ENCODE results near the gene CCDC40. TPM values are rescaled to one million over a fixed set of nuclear protein-coding genes. Genes with fewer than 3 reads are reported as not detected.

The CCDC40 gene
- total and polyA plus RNA-seq, 2 donors (not counting 1 experiment from before 2014, with no cell fraction given), result 0.63 to 3.2 TPM

GRCh38 chr17:80036715-80037477 is 454 bp downstream of the CCDC40 start:
- no peaks in the 10 kb centered on the region for H3K9me3 Mint-ChIP-seq (ENCODE audit: insufficient read depth)
- TF ChIP-seq, protein P1, sequence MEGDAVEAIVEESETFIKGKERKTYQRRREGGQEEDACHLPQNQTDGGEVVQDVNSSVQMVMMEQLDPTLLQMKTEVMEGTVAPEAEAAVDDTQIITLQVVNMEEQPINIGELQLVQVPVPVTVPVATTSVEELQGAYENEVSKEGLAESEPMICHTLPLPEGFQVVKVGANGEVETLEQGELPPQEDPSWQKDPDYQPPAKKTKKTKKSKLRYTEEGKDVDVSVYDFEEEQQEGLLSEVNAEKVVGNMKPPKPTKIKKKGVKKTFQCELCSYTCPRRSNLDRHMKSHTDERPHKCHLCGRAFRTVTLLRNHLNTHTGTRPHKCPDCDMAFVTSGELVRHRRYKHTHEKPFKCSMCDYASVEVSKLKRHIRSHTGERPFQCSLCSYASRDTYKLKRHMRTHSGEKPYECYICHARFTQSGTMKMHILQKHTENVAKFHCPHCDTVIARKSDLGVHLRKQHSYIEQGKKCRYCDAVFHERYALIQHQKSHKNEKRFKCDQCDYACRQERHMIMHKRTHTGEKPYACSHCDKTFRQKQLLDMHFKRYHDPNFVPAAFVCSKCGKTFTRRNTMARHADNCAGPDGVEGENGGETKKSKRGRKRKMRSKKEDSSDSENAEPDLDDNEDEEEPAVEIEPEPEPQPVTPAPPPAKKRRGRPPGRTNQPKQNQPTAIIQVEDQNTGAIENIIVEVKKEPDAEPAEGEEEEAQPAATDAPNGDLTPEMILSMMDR (IDR thresholded peaks at IDR 0.05), result no peak
- TF ChIP-seq EZH2 (IDR thresholded peaks at IDR 0.05; ENCODE audit: borderline replicate concordance, insufficient read depth, low read depth, low read length, poor library complexity, severe bottlenecking), result no peak
- H3K36me3 ChIP-seq (replicated peaks in 1 of 2; ENCODE audit: control extremely low read depth in 1 of 2, control insufficient read depth in 1 of 2, extremely low read depth in 1 of 2, insufficient read depth in 2 of 2, low read length in 1 of 2), result no peaks in the 10 kb centered on the region
- CTCF ChIA-PET, result no interaction called here
- peaks cover 10% of the 10 kb centered on the region for H3K27me3 Mint-ChIP-seq
- H3K4me3 Mint-ChIP-seq, result peak overlapping the region; percentile 87
- H3K4me2 ChIP-seq (replicated peaks; ENCODE audit: low read depth, low read length, poor library complexity, severe bottlenecking), result peak overlapping the region; percentile 98
- H3K4me1 Mint-ChIP-seq, result peaks cover 11% of the 10 kb centered on the region
- H2AFZ ChIP-seq (ENCODE audit: insufficient read depth, low read depth, low read length, poor library complexity, severe bottlenecking), result peak overlapping the region; percentile 67
- H3K9ac ChIP-seq (ENCODE audit: low read length), result peak overlapping the region; percentile 86
- peak overlapping the region; percentile 33 to 83 for H3K27ac ChIP-seq (ENCODE audit: low read length in 2 of 2)
- DNase-seq (no peak), ATAC-seq (ENCODE audit: low read depth) (peak; percentile 4)
- intact Hi-C loops (cut with micrococcal nuclease), result loop anchor here (1.0 to 5.0 kb wide), 3 partner anchors 40 to 240 kb away; partner anchors contain the start of genes CBX8 and RNF213
- peaks cover 15 to 22% of the 10 kb centered on the region in 2 donors for H3K4me1 ChIP-seq (ENCODE audit: control insufficient read depth in 2 of 2, insufficient read depth in 2 of 2, low read length in 2 of 2)
- H3K27me3 ChIP-seq (replicated peaks in 1 of 4; ENCODE audit: control extremely low read depth in 1 of 4, control insufficient read depth in 3 of 4, insufficient read depth in 4 of 4, low read length in 3 of 4), result peaks cover 0 to 14% (median 1%) of the 10 kb centered on the region in 4 experiments
- peaks cover 3% of the 10 kb centered on the region for H3K79me2 ChIP-seq (ENCODE audit: control insufficient read depth, insufficient read depth, low read length)
- WGBS (ENCODE audit: insufficient coverage), result 2% methylated on average over 46 of the region's 52 CpGs
- H4K20me1 ChIP-seq (ENCODE audit: control insufficient read depth, insufficient read depth, low read length, poor library complexity, severe bottlenecking), result no peaks in the 10 kb centered on the region
- POLR2A ChIA-PET, result no interaction called here
- H3K9me3 ChIP-seq (ENCODE audit: control extremely low read depth in 1 of 3, control insufficient read depth in 2 of 3, insufficient read depth in 1 of 3, low read length in 2 of 3), result peaks cover 0 to 2% (median 0%) of the 10 kb centered on the region in 3 donors
- H3K27ac Mint-ChIP-seq, result peak overlapping the region; percentile 87
- peak overlapping the region; percentile 43 to 80 (median 71) for H3K4me3 ChIP-seq (ENCODE audit: control extremely low read depth in 1 of 5, extremely low read depth in 1 of 5, insufficient read depth in 1 of 5, low read depth in 2 of 5, low read length in 4 of 5)

DNA sequence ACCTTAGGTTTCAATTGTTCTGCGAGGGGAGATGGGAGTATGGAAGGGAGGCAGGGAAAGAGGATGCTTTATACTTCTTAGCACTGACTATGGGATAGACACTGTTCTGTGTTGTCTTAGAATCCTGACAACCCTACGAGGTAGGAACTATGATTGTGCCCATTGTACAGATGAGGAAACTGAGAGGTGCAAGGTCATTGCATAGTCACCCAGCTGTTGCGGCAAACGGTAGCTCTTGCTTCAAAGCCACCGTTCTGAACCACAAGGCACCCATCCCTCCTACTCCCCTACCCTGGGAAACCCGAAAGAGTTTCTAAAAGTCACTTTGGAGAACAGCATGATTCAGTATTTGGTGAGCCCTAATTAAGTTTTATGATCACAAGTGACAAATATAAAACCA is 7.5 kb downstream of the CCDC40 start:
- Histone ChIP-seq H3K4me3 (ENCODE audit: control extremely low read depth in 1 of 5, extremely low read depth in 1 of 5, insufficient read depth in 1 of 5, low read depth in 2 of 5, low read length in 4 of 5) (no peak overlapping the region), H3K27ac (ENCODE audit: low read length in 2 of 2) (no peak overlapping the region), H3K79me2 (ENCODE audit: control insufficient read depth, insufficient read depth, low read length) (no peaks in the 10 kb centered on the region), H3K27me3 (replicated peaks in 1 of 4; ENCODE audit: control extremely low read depth in 1 of 4, control insufficient read depth in 3 of 4, insufficient read depth in 4 of 4, low read length in 3 of 4) (no peaks in the 10 kb centered on the region), H3K36me3 (replicated peaks in 1 of 2; ENCODE audit: control extremely low read depth in 1 of 2, control insufficient read depth in 1 of 2, extremely low read depth in 1 of 2, insufficient read depth in 2 of 2, low read length in 1 of 2) (no peaks in the 10 kb centered on the region), H4K20me1 (ENCODE audit: control insufficient read depth, insufficient read depth, low read length, poor library complexity, severe bottlenecking) (no peaks in the 10 kb centered on the region), H3K9ac (ENCODE audit: low read length) (no peak overlapping the region), H2AFZ (ENCODE audit: insufficient read depth, low read depth, low read length, poor library complexity, severe bottlenecking) (no peak overlapping the region), H3K9me3 (ENCODE audit: control extremely low read depth in 1 of 3, control insufficient read depth in 2 of 3, insufficient read depth in 1 of 3, low read length in 2 of 3) (no peaks in the 10 kb centered on the region), H3K4me1 (ENCODE audit: control insufficient read depth in 2 of 2, insufficient read depth in 2 of 2, low read length in 2 of 2) (no peaks in the 10 kb centered on the region), H3K4me2 (replicated peaks; ENCODE audit: low read depth, low read length, poor library complexity, severe bottlenecking) (no peak overlapping the region)
- Mint-ChIP-seq H3K4me3 (no peak overlapping the region), H3K4me1 (no peaks in the 10 kb centered on the region), H3K9me3 (ENCODE audit: insufficient read depth) (peaks cover 2% of the 10 kb centered on the region), H3K27me3 (peaks cover 9% of the 10 kb centered on the region), H3K27ac (no peak overlapping the region)
- TF ChIP-seq EZH2 (IDR thresholded peaks at IDR 0.05; ENCODE audit: borderline replicate concordance, insufficient read depth, low read depth, low read length, poor library complexity, severe bottlenecking), result no peak
- CTCF ChIA-PET, result no interaction called here
- ATAC-seq (ENCODE audit: low read depth) (no peak), DNase-seq (no peak)
- 90% methylated on average over 2 of the region's 6 CpGs for WGBS (ENCODE audit: insufficient coverage)
- intact Hi-C loops (cut with micrococcal nuclease), result no loop called here
- POLR2A ChIA-PET, result no interaction called here

All from B cell (primary cell).